Measurements from ENCODE around the gene GPRIN1.

- no peak for TF ChIP-seq GATA2 (IDR thresholded peaks at IDR 0.05; ENCODE audit: low read depth, low read length)
- TF ChIP-seq GATA3 (IDR thresholded peaks at IDR 0.05; ENCODE audit: low read depth, low read length): no peak
These were observed 16.6 kb downstream of the GPRIN1 start for GRCh38 chr5:176593273-176593869.

Data from SH-SY5Y (cell line).